NCI-H345 treated with DMSO at 0.1 percent for 48 hours (cell line): Measurements from ENCODE around the gene BICRAL.
"Not testable (repeated sequence)": the region's sequence is repeated elsewhere in the genome, so short reads cannot be mapped to it uniquely, and the experiment has no call there.

Source experiments
- DNase-seq: peaks from one replicate; lab custom pipeline; 2025; ENCODE audit not compliant: unreplicated experiment; lab: John Stamatoyannopoulos, UW

BICRAL gene

GRCh38 chr6:42781796-42782688, at the start of gene BICRAL:
BICRAL (plus strand) TSS chr6:42782052; CDS start chr6:42822023, 39,971 bp downstream.
- DNase-seq = peak; percentile 47

GRCh38 chr6:42733867-42734481, 47.9 kb upstream of the BICRAL start:
- not testable (repeated sequence) for DNase-seq

GRCh38 chr6:42735976-42736375, 45.9 kb upstream of the BICRAL start:
- DNase-seq = no peak

- no peak for DNase-seq
These were observed 41.1 kb upstream of the BICRAL start for GRCh38 chr6:42740725-42741124.

- DNase-seq = peak; percentile 72
These were observed 39.5 kb upstream of the BICRAL start for GRCh38 chr6:42742116-42742894.

GRCh38 chr6:42744351-42744893, 37.4 kb upstream of the BICRAL start:
- no peak for DNase-seq

- no peak for DNase-seq
These were observed 36.7 kb upstream of the BICRAL start for GRCh38 chr6:42745083-42745639.

- peak; percentile 94 for DNase-seq
These were observed 36.0 kb upstream of the BICRAL start, which contains the start of gene TBCC for GRCh38 chr6:42745640-42746462. TBCC (minus strand) TSS chr6:42746103; CDS start chr6:42746073, 30 bp downstream.

- DNase-seq = peak; percentile 81
These were observed 35.1 kb upstream of the BICRAL start for GRCh38 chr6:42746463-42747391.

- DNase-seq = no peak
These were observed 33.5 kb upstream of the BICRAL start for GRCh38 chr6:42748203-42748898.

GRCh38 chr6:42751055-42751454, 30.8 kb upstream of the BICRAL start:
- DNase-seq = no peak

GRCh38 chr6:42754759-42755158, 27.1 kb upstream of the BICRAL start:
- no peak for DNase-seq

- no peak for DNase-seq
These were observed 25.1 kb upstream of the BICRAL start for GRCh38 chr6:42756722-42757121.

- DNase-seq = no peak
These were observed 23.0 kb upstream of the BICRAL start for GRCh38 chr6:42758756-42759430.

GRCh38 chr6:42761287-42762067, 20.4 kb upstream of the BICRAL start:
- DNase-seq = no peak

- no peak for DNase-seq
These were observed 19.4 kb upstream of the BICRAL start for GRCh38 chr6:42762426-42762859.

- no peak for DNase-seq
These were observed 18.9 kb upstream of the BICRAL start for GRCh38 chr6:42762950-42763349.
